SH-SY5Y (cell line): ENCODE results near the gene OR2C1.

Experiments
- GATA2 ChIP-seq: IDR thresholded peaks from 2 replicates; pipeline ENCODE4 v1.6.1; 2011; ENCODE audit warnings: mild to moderate bottlenecking, low read depth, low read length
- GATA3 ChIP-seq: IDR thresholded peaks from 2 replicates; pipeline ENCODE4 v1.6.1; 2011; ENCODE audit warnings: low read depth, mild to moderate bottlenecking, low read length, moderate library complexity

OR2C1 gene

DNA sequence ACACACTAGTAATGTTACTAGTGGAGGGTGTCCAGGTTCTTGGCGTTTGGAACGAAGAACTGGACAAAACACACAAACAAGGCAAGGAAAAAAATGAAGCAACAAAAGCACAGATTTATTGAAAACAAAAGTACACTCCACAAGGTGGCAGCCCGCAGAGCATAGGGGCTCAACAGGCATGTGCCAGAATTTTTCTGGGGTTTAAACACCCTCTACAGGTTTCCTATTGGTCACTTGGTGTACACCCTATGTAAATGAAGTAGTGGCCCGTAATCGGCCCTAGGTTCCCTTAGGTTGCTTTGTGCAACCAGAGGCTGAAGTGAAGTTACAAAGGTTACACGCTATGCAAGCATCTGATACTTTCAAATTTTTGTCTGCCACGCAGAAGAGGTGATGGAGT lies 8.1 kb downstream of the OR2C1 start:
- TF ChIP-seq GATA2 (no peak), GATA3 (no peak)

DNA sequence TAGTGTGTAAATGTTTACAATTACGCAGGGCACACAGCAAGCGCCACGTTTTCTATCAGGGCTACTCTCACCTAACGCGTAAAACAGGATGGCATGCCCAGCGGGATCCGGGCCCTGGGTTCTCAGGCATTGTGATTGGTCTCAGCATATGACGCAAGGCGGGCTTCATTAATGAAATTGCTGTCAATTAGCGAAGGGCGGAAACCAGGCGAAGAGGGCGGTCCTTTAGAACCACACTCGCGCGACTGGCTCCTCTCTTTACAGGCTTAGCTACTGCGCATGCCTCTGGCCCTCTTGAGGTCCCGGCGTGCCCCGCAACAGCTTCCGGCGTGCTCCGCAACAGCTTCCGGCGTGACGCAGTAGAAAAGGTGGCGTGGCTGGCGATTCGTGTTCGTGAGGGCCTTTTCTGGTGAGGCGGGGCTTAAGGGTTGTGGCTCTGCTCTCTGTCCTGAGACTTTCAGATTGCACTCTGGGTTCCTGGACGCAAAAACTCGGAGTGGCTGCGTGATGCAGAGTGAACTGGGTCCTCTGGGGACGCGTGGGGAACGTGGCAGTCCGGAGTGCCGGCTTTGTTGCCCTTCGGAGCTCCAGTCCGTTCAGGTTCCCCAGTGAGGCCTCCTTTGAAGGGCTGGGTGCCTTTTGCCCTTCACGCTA lies 9.2 kb downstream of the OR2C1 start:
- TF ChIP-seq GATA3 (no peak), GATA2 (no peak)

- TF ChIP-seq GATA3, result no peak
- TF ChIP-seq GATA2, result no peak
Observed at GRCh38 chr16:3369073-3369472, 13.4 kb downstream of the OR2C1 start.

DNA sequence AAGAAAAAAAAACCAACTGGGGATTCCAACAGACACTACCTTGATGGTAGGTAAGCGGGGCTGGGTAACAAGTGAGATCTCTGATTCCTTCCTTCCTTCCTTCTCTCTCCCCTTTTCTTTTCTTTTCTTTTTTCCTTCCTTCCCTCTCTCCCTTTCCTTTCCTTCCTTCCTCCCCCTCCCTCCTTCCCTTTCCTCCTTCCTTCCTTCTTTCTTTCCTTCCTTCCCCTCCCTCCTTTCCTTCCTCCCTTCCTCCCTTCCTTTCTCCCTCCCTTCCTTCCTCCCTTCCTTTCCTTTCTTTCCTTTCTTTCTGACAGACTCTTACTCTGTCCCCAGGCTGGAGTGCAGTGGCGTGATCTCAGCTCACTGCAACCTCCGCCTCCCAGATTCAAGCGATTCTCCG lies 20.0 kb downstream of the OR2C1 start:
- TF ChIP-seq GATA3 (no peak), GATA2 (no peak)

GRCh38 chr16:3377917-3378316 lies 22.2 kb downstream of the OR2C1 start:
- no peak for TF ChIP-seq GATA2
- TF ChIP-seq GATA3, result no peak

- TF ChIP-seq GATA2, result no peak
- TF ChIP-seq GATA3, result no peak
Observed at GRCh38 chr16:3383045-3383448, 27.4 kb downstream of the OR2C1 start.

DNA sequence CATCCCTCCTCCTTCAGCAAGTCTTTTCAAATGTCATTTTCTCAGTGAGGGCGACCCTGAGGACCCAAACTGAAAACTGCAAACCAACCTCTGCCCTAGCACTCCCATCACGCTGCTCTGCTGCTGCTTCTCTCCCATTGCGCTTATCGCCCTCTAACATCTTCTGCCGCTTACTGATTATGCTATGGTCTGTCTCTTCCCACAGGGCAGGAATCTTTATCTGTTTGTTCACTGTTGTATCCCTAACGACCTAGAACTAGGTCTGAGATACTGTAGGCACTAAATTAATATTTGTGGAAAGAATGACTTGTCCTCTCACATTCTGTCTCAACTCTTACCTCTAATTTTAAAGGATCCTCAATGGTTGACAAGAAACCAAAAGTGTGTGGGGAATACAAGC lies 32.6 kb downstream of the OR2C1 start:
- TF ChIP-seq GATA2, result no peak
- TF ChIP-seq GATA3, result no peak

DNA sequence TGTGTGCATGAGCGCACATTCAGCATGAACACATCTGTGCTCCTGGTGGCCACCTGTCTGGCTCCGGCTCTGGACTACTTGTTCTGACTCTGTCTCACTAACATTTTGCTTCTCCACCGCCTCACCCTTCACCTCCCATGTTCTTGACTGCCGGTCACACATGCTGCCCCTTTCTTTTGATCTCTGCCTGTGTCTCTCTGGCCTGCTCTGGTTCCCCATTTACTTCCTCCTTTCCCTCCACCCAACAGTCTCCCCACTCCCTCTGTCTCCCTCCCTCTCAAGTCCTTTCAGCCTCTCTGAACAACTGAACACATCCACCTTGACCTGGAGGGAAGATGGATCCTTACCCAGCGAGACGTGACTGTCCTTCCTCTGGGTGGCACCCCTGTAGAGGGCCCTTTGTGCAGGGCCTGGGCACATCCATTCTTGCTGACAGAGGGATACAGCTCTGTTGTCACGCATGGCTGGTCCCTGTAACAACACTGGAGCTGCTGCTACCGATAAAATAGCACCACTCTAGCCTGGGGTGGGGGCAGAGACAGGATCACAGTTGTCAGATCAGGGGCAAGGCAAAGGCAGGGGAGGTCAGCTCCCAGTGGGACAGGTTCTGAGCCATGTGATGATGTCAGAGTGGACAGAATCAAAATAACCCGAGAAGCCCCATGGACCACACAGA lies 34.1 kb downstream of the OR2C1 start:
- TF ChIP-seq GATA3 (no peak), GATA2 (no peak)

DNA sequence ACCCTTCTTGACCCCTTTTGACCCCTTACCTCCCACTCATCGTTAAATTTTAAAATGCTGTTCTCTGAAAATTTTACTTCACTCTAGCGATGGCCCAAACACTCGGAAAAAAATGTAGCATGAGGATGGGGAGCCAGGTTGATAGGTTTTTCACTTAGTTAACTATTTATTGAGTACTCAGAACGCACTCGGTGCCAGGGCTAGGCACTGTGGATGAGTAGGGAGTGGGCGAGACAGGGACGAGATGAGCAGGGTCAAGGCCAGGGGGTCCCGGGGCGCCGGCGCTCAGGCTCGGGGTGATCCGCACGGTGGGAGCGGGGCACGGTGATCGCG lies 44.7 kb downstream of the OR2C1 start:
- TF ChIP-seq GATA3, result no peak
- no peak for TF ChIP-seq GATA2

- TF ChIP-seq GATA2, result peak; percentile 21; the same call in 1 of the 2 replicates
- no peak for TF ChIP-seq GATA3
Observed at GRCh38 chr16:3400779-3401688, 45.3 kb downstream of the OR2C1 start, which contains the start of the genes ZNF174 and ZSCAN32. Gene ZNF174, plus strand, starts transcription at chr16:3401215. Its CDS starts 790 bp downstream, at chr16:3402005. Gene ZSCAN32, minus strand, starts transcription at chr16:3401004. Its CDS starts 3,447 bp downstream, at chr16:3397557.

DNA sequence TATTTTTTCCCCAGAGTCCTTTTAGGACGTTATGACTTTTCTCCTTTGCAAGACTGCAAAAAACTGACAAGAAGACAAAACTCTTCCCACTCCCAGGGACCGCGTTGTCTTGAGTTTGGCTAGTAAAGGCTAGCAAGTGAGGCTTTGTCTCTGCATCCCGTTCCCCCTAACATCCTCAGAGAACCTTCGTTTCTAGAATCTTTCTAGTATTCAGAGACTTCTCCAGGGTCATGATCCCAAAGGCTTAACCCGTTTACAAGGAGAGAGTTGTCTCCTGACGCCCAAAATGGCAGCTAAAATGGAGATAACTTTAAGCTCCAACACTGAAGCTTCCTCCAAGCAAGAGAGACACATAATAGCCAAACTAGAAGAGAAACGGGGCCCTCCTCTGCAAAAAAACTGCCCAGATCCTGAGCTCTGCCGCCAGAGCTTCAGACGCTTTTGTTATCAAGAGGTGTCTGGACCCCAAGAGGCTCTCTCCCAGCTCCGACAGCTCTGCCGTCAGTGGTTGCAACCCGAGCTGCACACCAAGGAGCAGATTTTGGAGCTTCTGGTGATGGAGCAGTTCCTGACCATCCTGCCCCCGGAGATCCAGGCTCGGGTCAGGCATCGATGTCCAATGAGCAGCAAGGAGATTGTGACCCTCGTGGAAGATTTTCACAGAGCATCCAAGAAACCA lies 46.2 kb downstream of the OR2C1 start:
- TF ChIP-seq GATA2, result no peak
- no peak for TF ChIP-seq GATA3
